HTERT RPE-1 (cell line): ENCODE results near the gene STARD3.

Source experiments
- in situ Hi-C: fragments of 300-500 bp; cut with MboI; formaldehyde crosslinking; loops from 4 replicates; pipeline ENCODE4 v1.14.3; 2020; ENCODE audit warnings: low sequenced_read_pairs

The STARD3 gene

DNA sequence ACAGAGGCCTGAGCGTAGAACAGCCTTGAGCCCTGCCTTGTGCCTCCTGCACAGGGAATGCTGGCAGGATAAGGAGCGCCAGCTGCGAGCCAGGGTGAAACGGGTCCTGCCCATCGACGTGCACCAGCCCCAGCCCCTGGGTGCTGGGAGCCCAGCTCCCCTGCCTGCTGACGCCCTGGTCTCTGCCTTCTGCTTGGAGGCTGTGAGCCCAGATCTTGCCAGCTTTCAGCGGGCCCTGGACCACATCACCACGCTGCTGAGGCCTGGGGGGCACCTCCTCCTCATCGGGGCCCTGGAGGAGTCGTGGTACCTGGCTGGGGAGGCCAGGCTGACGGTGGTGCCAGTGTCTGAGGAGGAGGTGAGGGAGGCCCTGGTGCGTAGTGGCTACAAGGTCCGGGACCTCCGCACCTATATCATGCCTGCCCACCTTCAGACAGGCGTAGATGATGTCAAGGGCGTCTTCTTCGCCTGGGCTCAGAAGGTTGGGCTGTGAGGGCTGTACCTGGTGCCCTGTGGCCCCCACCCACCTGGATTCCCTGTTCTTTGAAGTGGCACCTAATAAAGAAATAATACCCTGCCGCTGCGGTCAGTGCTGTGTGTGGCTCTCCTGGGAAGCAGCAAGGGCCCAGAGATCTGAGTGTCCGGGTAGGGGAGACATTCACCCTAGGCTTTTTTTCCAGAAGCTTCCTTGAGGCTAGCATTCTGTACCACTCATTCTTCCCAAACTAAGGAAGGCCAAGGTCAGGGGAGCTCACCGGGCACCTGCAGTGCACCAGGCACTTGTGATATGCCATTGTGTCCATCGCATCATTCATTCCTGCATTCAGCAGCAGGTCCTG, 33.2 kb downstream of the STARD3 start:
- in situ Hi-C loops, result no loop called here

DNA sequence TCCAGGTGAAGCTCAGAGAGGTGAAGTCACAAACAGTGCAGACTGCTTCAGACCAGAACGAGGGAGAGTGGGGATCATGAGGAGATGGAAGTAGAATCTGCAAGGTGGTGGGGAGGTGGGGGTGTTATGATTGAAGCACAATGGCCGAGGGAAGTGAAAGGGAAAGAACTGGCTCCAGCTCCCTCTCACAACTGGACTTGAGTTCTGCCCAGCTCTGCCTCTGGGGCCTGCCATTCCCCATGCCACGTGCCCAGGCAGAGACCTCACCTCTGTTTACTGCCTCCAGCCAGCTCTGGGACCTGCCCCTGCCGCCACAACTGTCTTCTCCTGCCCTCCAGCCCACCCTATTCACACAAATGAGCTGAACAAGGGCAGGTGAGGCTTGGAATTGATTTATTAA, 33.8 kb downstream of the STARD3 start:
- in situ Hi-C loops, result no loop called here

DNA sequence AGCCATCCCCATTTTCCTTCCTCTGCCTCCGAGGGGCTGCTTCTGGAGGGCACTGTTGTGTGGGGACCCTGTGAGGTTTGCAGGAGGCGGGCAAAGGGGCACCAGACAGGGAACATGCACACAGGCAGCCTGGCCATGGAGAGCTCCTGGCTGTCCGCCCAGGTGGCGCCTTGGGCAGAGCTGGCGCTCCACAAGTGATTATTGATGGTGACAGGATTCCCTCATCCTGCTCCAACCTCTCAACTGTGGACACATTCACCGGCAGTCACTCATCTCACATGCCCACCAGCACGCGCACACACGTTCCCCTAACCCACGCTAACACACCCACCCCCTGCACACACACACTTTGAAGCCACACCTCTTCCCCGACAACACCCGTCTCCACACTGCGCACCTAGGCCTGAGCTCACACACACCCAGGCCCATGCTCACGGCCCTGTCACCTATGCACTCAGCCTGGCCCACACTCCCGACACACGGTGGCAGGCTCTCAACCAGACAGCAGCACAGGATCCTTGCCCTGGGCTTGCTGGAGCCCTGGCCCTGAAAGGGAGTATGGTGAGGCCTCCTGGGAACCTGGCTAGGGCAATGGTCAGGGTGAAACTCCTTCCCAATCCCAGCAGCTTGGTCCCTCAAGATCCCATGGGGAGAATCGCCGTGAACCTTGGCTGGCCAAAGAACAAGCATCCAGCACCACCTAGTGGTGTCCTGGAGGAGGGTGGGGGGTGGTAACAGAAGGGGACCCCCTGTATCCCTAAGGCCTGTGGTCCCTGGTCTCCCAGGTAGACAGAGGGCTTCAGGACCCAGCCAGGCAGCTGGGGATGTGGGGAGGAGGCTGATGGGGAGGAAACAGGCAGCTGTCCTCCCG, 34.9 kb downstream of the STARD3 start:
- in situ Hi-C loops, result no loop called here

- in situ Hi-C loops, result no loop called here
Observed at GRCh38 chr17:39672522-39673334, 35.8 kb downstream of the STARD3 start.

- in situ Hi-C loops, result no loop called here
Observed at GRCh38 chr17:39673335-39674081, 36.6 kb downstream of the STARD3 start.

DNA sequence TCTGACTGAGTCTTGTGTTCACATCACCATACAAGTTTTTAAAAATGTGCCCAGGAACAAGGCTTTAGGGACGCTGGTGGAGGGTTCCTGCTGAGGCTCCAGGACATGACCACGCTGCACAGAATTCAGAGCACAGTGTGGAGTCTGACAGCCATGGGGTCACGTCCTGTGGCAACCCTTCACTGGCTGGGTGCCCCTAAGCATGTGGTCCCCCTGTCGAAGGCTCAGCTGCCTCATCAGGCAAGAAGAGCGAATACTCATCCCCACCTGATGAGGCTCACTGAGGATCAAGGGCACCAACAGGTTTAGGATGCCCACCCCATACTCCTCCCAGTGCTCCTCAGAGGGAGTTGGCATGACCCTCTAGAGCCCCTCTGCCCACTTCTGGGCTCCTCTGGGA, 37.2 kb downstream of the STARD3 start:
- in situ Hi-C loops, result no loop called here

- in situ Hi-C loops, result no loop called here
Observed at GRCh38 chr17:39674702-39675389, 37.9 kb downstream of the STARD3 start.

DNA sequence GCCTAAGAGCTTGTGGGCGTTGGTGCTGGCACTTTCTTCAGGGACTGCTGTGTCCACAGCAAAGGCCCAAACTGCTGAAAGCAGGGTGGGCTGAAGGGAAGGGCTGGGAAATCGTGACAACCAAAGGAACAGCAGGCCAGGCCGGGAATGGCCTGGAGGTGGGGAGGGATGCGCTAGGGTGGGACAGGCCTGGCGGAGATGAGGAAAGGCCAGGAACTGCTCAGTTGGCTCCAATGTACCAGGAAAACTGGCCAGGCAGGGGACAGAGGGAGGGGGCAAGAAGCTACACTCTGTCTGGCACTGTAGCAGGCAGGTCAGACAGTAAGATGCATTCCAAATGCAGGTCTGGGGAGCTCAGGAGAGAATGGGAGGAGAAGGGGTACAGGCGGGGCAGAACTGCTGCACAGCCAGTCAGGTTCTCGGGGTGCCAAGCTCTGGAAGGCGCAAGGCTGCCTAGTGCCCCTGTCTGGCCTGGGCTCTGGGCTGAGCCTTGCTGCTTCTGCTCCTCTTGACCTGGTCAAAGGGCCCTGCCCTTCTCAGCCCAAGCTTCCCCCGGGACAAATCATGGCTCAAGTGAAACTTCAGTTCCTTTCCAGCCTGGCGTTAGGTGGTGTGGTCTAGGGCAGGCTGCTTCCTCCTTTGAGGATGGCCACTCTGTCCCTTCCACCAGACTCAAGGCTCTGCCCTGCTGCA, 38.6 kb downstream of the STARD3 start:
- in situ Hi-C loops, result no loop called here

- in situ Hi-C loops, result no loop called here
Observed at GRCh38 chr17:39676198-39676819, 39.4 kb downstream of the STARD3 start.

DNA sequence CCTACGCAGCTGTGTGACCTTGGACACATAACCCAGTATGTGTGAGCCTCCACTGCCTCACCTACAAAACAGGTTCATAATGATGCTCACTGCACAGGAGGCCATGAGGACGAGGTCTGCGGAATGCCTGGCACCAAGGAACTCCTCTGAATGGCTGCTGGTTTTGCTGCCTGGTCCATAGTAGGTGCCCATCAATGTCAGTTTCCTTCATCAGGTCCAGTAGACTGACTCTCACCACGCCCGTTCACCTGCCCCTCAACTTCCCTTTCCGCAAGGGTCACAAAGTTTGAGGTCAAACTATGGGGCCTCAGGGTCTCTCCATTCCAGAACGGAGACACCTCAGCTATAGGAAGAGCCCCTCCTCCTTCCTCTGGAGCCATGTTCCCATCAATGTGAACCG, 40.1 kb downstream of the STARD3 start:
- in situ Hi-C loops, result no loop called here

DNA sequence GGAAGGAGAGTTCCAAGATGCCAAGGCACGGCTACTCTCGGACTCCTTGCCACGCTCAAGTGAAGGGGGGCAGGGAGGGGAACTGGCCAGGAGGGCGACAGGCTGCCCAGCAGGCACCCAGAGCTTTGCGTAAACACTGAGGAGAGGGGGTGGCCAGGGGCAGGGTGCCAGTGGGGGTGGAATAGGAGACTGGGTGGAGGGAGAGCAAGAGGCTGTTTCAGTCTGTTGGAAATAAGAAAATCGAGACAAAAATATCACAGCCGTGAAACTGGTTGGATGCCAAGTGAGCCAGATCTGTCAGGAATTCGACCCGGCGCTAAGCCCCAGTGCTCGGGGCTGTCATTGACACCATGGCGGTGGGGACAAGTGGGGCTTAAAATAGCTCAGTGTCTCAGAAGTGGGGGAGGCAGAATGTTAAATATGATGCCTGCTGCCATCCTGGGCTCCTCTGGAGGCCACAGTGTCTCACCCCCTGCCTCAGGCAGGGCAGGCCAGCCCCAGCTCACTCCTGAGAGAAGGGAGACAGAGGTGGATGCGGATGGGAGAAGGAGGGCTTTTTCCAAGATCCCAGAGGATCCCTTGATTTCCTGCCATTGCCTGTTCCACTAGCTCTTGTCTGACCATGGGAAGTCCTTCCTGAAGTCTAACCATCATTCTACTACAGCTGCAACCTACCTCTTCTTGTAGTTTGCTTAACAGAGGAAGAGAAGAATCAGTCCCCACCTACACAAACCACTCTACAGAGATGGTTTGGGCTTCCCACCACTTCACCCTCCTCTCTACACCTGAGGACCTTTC, 40.8 kb downstream of the STARD3 start:
- in situ Hi-C loops, result no loop called here

DNA sequence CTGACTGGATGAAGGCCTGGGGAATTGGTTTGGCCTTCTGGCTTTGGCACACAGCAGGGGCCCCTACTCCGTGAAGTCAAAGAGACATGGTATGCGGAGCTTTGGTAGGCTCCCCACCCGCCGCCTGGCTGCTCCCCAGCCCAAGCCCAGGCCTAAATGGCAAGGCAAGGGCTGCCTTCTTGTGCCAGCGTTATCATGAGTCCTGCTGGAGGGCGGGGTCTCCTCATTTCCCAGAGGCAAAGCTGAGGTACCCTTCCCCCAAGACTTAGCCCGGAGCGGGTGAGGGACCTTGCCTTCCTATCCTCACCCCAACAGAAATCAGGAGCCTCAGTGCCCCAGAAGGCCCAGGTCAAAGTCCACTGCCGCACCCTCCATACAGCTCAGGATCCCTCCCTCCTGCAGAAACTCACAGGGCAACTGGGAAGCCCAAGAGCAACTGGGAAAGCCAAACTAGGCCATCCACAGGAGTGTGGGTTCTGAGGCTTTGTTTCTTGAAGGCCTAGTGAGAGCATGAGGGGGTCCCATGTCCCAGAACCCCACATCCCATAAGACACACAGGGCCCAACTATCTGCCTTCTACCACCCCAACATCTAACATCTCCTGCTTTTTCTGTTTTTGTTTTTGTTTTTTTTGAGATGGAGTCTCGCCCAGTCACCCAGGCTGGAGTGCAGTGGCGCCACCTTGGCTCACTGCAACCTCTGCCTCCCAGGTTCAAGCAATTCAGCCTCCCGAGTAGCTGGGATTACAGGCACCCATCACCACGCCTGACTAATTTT, 41.6 kb downstream of the STARD3 start:
- in situ Hi-C loops, result no loop called here

- in situ Hi-C loops, result no loop called here
Observed at GRCh38 chr17:39679521-39680192, 42.7 kb downstream of the STARD3 start.

- in situ Hi-C loops, result no loop called here
Observed at GRCh38 chr17:39683295-39683939, 46.5 kb downstream of the STARD3 start.

GRCh38 chr17:39684369-39685192, 47.6 kb downstream of the STARD3 start:
- in situ Hi-C loops, result no loop called here
